Ishikawa (cell line): Measurements from ENCODE around the gene SUPT6H.
A peak's percentile ranks its signal among the peaks of the same experiment; 100 is the strongest.

ENCODE experiments used
- CEBPB ChIP-seq: IDR thresholded peaks from 2 replicates; pipeline ENCODE4 v1.6.1; 2012
- CREB1 ChIP-seq: IDR thresholded peaks from 2 replicates; pipeline ENCODE4 v1.6.1; 2012; ENCODE audit warnings: low read depth
- EGR1 ChIP-seq: IDR thresholded peaks from 2 replicates; pipeline ENCODE4 v1.6.1; 2012
- EP300 ChIP-seq: IDR thresholded peaks from 2 replicates; pipeline ENCODE4 v1.6.1; 2012; ENCODE audit warnings: borderline replicate concordance
- FOXM1 ChIP-seq: IDR thresholded peaks from 2 replicates; pipeline ENCODE4 v1.6.1; 2012; ENCODE audit warnings: low read depth, borderline replicate concordance
- NFIC ChIP-seq: IDR thresholded peaks from 2 replicates; pipeline ENCODE4 v1.6.1; 2012
- RAD21 ChIP-seq: IDR thresholded peaks from 2 replicates; pipeline ENCODE4 v1.6.1; 2012; ENCODE audit warnings: low read depth
- REST ChIP-seq: IDR thresholded peaks from 2 replicates; pipeline ENCODE4 v1.6.1; 2012; ENCODE audit warnings: low read depth, mild to moderate bottlenecking
- TAF1 ChIP-seq: IDR thresholded peaks from 2 replicates; pipeline ENCODE4 v1.6.1; 2012; ENCODE audit warnings: low read depth, mild to moderate bottlenecking
- TCF12 ChIP-seq: IDR thresholded peaks from 2 replicates; pipeline ENCODE4 v1.6.1; 2012; ENCODE audit warnings: low read depth
- TEAD4 ChIP-seq: IDR thresholded peaks from 2 replicates; pipeline ENCODE4 v1.6.1; 2012
- YY1 ChIP-seq: IDR thresholded peaks from 2 replicates; pipeline ENCODE4 v1.6.1; 2012; ENCODE audit warnings: low read depth
- ZBTB7A ChIP-seq: IDR thresholded peaks from 2 replicates; pipeline ENCODE4 v1.6.1; 2012; ENCODE audit warnings: low read depth
- TF ChIP-seq, protein P1 (sequence below): IDR thresholded peaks from 2 replicates; pipeline ENCODE4 v1.6.1; 2012
- TF ChIP-seq, protein P2 (sequence below): IDR thresholded peaks from 2 replicates; pipeline ENCODE4 v1.6.1; 2012

Gene SUPT6H

GRCh38 chr17:28661635-28662526 is at the start of gene SUPT6H, which contains the start of gene SDF2:
Gene SUPT6H (plus strand): TSS chr17:28662205. CDS start chr17:28673402, 11,197 bp downstream.
Gene SDF2 (minus strand): TSS chr17:28661906. CDS start chr17:28661876, 30 bp downstream.
- TF ChIP-seq CEBPB (0 out of 2 replicates have a peak, but pooled peaks have one; percentile 3), TCF12 (peak; percentile 37; the same call in 1 of the 2 replicates), YY1 (peak; percentile 79), CREB1 (peak; percentile 87), ZBTB7A (peak; percentile 33; the same call in 1 of the 2 replicates), FOXM1 (no peak), RAD21 (no peak), TAF1 (peak; percentile 67), NFIC (no peak), EGR1 (peak; percentile 10; the same call in 1 of the 2 replicates), TEAD4 (no peak)
- TF ChIP-seq, protein P1, sequence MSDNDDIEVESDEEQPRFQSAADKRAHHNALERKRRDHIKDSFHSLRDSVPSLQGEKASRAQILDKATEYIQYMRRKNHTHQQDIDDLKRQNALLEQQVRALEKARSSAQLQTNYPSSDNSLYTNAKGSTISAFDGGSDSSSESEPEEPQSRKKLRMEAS = no peak; the same call in 1 of the 2 replicates
- TF ChIP-seq, protein P2, sequence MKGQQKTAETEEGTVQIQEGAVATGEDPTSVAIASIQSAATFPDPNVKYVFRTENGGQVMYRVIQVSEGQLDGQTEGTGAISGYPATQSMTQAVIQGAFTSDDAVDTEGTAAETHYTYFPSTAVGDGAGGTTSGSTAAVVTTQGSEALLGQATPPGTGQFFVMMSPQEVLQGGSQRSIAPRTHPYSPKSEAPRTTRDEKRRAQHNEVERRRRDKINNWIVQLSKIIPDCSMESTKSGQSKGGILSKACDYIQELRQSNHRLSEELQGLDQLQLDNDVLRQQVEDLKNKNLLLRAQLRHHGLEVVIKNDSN = no peak

DNA sequence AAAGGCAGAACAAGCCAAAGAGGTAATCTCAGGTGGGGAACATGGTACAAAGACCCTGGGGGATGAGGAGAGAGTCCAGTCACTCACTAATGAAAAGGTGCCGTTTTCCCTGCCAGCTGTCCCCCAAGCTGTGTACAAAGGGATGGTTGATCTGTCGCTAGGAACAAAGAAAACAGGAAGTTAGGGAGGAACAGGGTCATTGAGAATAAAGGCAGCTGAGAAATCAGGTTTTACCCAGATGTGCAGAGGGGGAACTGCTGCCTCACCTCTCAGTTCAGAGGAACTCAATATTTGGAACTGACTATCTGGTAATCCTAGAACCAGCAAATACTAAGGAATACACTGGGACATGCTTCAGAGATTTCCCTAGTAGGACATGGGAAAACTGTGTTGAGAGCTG is 49.5 kb upstream of the SUPT6H start:
- TF ChIP-seq YY1 (no peak), CREB1 (no peak), RAD21 (no peak), EGR1 (no peak), TEAD4 (no peak), ZBTB7A (no peak), TCF12 (no peak), EP300 (no peak), FOXM1 (no peak), CEBPB (no peak), REST (no peak), TAF1 (no peak)
- TF ChIP-seq, protein P2 = no peak
- TF ChIP-seq, protein P1 = no peak

DNA sequence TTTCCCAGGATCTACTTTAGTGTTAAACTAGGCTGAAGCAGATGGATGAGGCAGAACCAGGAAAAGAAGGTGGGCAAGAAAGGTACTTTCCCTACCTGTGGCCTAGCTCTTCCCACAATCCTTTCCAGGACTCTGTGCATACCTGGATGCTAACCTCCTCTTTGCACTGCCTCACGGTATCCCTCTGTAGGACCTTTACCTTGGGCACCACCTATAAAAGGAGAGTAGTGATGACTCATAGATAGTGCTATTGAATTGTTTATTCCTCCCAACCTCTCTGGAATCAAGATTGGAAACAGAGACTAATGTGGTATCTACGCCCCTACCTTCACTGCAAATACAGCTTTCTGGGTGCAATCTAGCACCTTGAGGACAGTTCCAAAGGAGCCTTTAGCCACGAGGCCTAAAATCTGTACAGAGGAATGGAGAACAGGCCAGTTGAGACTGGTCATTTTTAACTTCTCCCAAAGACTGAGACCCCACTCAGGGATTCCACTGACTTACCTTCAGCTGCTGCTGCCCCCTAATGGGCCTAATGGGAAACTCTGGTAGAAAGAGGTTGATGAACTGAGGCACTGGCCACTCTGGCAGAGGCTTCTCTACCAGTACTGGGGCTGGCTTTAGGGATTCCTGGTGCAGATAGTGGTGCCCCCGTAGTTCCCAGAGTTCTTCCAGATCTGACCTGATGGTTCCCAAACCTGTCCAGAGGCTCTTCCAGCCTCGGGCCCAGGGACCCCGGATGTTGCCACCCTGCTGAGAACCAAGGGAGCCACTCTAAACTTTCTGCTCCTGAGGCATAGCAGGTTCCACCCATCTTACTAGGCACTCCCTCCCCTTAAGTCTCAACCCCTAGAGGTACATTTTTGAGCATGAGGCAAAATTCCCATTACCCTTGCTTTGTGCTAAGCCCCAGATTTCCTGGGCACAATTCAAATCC is 48.8 kb upstream of the SUPT6H start:
- peak; percentile 32 for TF ChIP-seq RAD21
- no peak for TF ChIP-seq TCF12

GRCh38 chr17:28613931-28614381 is 48.0 kb upstream of the SUPT6H start, which contains the start of gene RSKR:
Gene RSKR (minus strand): TSS chr17:28614185. CDS start chr17:28614161, 24 bp downstream.
- TF ChIP-seq TEAD4 = no peak
- TF ChIP-seq EGR1 = no peak
- no peak for TF ChIP-seq NFIC
- TF ChIP-seq ZBTB7A = no peak
- TF ChIP-seq EP300 = no peak
- no peak for TF ChIP-seq FOXM1

DNA sequence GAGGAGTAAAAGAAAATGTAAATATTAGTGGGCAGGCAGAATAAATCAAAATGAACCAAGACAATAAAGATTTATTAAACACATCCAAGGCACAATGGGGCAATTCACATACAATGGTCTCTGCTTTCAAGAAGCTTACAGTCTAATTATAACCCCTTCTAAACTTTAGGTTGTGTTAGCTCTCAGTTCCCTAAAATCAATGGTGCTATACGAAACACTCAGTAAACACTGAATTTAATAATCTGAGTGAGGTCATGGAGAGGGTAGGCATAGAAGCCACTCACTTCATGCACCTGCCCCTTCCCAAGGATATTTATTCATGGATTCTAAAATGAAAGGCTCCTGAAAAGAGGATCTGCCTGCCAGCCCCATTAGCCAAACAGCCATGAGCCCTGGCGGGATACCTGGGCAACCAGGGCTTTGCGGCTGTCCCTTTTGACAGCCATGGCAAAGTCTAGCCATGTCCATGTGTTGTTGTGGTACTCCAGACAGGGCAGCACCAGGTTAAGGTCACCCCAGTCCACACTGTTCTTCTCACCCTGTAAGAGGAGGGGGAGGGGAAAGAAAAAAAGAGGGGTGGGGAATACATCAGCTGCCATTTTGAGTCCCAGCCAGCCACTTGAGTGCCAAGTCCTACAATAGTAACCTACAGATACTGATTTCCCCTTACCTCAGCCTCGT is 46.6 kb upstream of the SUPT6H start:
- TF ChIP-seq RAD21 = no peak
- TF ChIP-seq, protein P2 = no peak
- no peak for TF ChIP-seq EGR1
- no peak for TF ChIP-seq REST
- TF ChIP-seq CREB1 = no peak
- no peak for TF ChIP-seq TCF12
- no peak for TF ChIP-seq ZBTB7A
- TF ChIP-seq CEBPB = no peak
- TF ChIP-seq TAF1 = no peak
- TF ChIP-seq TEAD4 = no peak
- no peak for TF ChIP-seq YY1
- no peak for TF ChIP-seq EP300
- no peak for TF ChIP-seq NFIC
